ENCODE measurements around the gene DCC. TPM values are rescaled to one million over a fixed set of nuclear protein-coding genes. Genes with fewer than 3 reads are reported as not detected.

The DCC gene
- total RNA-seq, 1 experiment from 2014 or later = 0.72 TPM

DNA sequence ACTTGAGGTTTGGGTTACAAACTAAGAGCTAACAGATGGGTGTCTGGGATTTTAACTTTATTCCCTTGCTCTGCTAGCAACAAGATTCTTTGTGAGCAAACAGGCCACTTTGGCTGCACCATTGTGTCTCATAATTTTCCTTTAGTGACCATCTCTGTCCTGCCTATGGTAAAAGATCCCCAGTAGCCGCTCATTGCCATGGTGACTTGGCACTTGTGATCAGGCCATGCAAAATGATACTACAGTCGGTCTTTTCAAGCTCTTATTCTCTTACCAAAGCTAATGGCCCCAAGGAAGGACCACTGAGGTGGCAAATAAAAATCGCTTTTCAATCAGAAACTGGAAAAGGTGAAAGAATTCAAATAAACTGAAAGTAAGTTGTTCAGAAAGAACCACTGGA is 1047.6 kb downstream of the DCC start:
- no peaks in the 10 kb centered on the region for H3K36me3 Mint-ChIP-seq
- ChIA-PET CTCF (no interaction called here), POLR2A (no interaction called here)
- no peaks in the 10 kb centered on the region for H3K27me3 Mint-ChIP-seq (ENCODE audit: low read depth)
- DNase-seq (ENCODE audit: low spot score) (no peak), ATAC-seq (no peak)
- no peak overlapping the region for H3K4me3 Mint-ChIP-seq
- peaks cover 15% of the 10 kb centered on the region for H3K4me1 Mint-ChIP-seq
- no peak for TF ChIP-seq ESRRA (CRISPR knock-in tag; IDR thresholded peaks at IDR 0.05; ENCODE audit: borderline replicate concordance)
- TF ChIP-seq TEAD1 (CRISPR knock-in tag; IDR thresholded peaks at IDR 0.05) = no peak
- TF ChIP-seq ETV6 (CRISPR knock-in tag; IDR thresholded peaks at IDR 0.05) = no peak
- no peak for TF ChIP-seq ZNF416 (CRISPR knock-in tag; IDR thresholded peaks at IDR 0.05)
- no peak for TF ChIP-seq AR (CRISPR knock-in tag; IDR thresholded peaks at IDR 0.05)
- TF ChIP-seq ZNF121 (CRISPR knock-in tag; IDR thresholded peaks at IDR 0.05) = no peak
- no peak for TF ChIP-seq FOXJ3 (CRISPR knock-in tag; IDR thresholded peaks at IDR 0.05; ENCODE audit: borderline replicate concordance)
- TF ChIP-seq, protein P1, sequence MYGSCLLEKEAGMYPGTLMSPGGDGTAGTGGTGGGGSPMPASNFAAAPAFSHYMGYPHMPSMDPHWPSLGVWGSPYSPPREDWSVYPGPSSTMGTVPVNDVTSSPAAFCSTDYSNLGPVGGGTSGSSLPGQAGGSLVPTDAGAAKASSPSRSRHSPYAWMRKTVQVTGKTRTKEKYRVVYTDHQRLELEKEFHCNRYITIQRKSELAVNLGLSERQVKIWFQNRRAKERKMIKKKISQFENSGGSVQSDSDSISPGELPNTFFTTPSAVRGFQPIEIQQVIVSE (CRISPR knock-in tag; IDR thresholded peaks at IDR 0.05; ENCODE audit: borderline replicate concordance) = no peak
- no peak for TF ChIP-seq ZNF396 (CRISPR knock-in tag; IDR thresholded peaks at IDR 0.05; ENCODE audit: borderline replicate concordance)
- TF ChIP-seq ELF4 (CRISPR knock-in tag; IDR thresholded peaks at IDR 0.05; ENCODE audit: low read depth) = no peak
- TF ChIP-seq, protein P2, sequence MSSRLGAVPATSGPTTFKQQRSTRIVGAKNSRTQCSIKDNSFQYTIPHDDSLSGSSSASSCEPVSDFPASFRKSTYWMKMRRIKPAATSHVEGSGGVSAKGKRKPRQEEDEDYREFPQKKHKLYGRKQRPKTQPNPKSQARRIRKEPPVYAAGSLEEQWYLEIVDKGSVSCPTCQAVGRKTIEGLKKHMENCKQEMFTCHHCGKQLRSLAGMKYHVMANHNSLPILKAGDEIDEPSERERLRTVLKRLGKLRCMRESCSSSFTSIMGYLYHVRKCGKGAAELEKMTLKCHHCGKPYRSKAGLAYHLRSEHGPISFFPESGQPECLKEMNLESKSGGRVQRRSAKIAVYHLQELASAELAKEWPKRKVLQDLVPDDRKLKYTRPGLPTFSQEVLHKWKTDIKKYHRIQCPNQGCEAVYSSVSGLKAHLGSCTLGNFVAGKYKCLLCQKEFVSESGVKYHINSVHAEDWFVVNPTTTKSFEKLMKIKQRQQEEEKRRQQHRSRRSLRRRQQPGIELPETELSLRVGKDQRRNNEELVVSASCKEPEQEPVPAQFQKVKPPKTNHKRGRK (CRISPR knock-in tag; IDR thresholded peaks at IDR 0.05; ENCODE audit: borderline replicate concordance) = no peak
- TF ChIP-seq USF1 (CRISPR knock-in tag; IDR thresholded peaks at IDR 0.05) = no peak
- no peak for TF ChIP-seq KAT7 (CRISPR knock-in tag; IDR thresholded peaks at IDR 0.05; ENCODE audit: borderline replicate concordance)
- no peaks in the 10 kb centered on the region for H3K9me3 Mint-ChIP-seq
- no peak overlapping the region for H3K27ac Mint-ChIP-seq

GRCh38 chr18:53402670-53403069 is 1062.7 kb downstream of the DCC start:
- no peak for DNase-seq (ENCODE audit: low spot score)
- ChIA-PET CTCF (interaction anchor here (0.5 kb wide), 1 partner anchor 82 kb away, joined by 3 read pairs; no protein-coding TSS in a partner anchor), POLR2A (no interaction called here)
- H3K27me3 Mint-ChIP-seq (ENCODE audit: low read depth) = no peaks in the 10 kb centered on the region
- H3K4me1 Mint-ChIP-seq = peaks cover 5% of the 10 kb centered on the region; the same call in 1 of the 2 replicates
- 0 out of 2 replicates have a peak, but pooled peaks have one; percentile 22 for ATAC-seq
- no peaks in the 10 kb centered on the region for H3K36me3 Mint-ChIP-seq
- H3K27ac Mint-ChIP-seq = no peak overlapping the region
- no peak for TF ChIP-seq TP53 (CRISPR knock-in tag; IDR thresholded peaks at IDR 0.05)
- no peak for TF ChIP-seq ZNF121 (CRISPR knock-in tag; IDR thresholded peaks at IDR 0.05)
- no peak for TF ChIP-seq SP1 (CRISPR knock-in tag; conservative IDR thresholded peaks at IDR 0.05)
- no peak for TF ChIP-seq ATF1 (CRISPR knock-in tag; IDR thresholded peaks at IDR 0.05)
- no peak for TF ChIP-seq MLX (CRISPR knock-in tag; IDR thresholded peaks at IDR 0.05)
- no peak for TF ChIP-seq ARID4B (CRISPR knock-in tag; IDR thresholded peaks at IDR 0.05; ENCODE audit: borderline replicate concordance)
- TF ChIP-seq, protein P2 (CRISPR knock-in tag; IDR thresholded peaks at IDR 0.05; ENCODE audit: borderline replicate concordance) = no peak
- no peaks in the 10 kb centered on the region for H3K9me3 Mint-ChIP-seq
- no peak overlapping the region for H3K4me3 Mint-ChIP-seq
